Right atrium auricular region (tissue), 2 donors: Measurements from ENCODE around the gene SEPSECS. TPM values are rescaled to one million over a fixed set of nuclear protein-coding genes. Genes with fewer than 3 reads are reported as not detected.

ENCODE experiments used
- DNase-seq: peaks from one replicate; pipeline ENCODE4 v3.0.0-alpha.2; 2019; ENCODE audit warnings: low spot score
- H3K27ac ChIP-seq, 2 donors: fragments of 200-600 bp; sonication (generic); 1 replicate in 1 of 2; 2 replicates in 1 of 2; pipeline ENCODE4 v1.5.1; 2016 to 2019
- H3K27me3 ChIP-seq, 2 donors: fragments of 200-600 bp; sonication (generic); one replicate each; pipeline versions ENCODE4 v1.5.1 to v1.6.0; 2017 to 2019
- H3K36me3 ChIP-seq: fragments of 200-600 bp; sonication (generic); one replicate; pipeline ENCODE4 v1.5.1; 2016
- H3K4me1 ChIP-seq, 2 donors: fragments of 200-600 bp; sonication (generic); one replicate each; pipeline versions ENCODE4 v1.5.1 to v1.6.0; 2017 to 2019
- H3K4me3 ChIP-seq, 2 donors: fragments of 200-600 bp; sonication (generic); 1 replicate in 1 of 2; 2 replicates in 1 of 2; pipeline ENCODE4 v1.5.1; 2017 to 2019; ENCODE audit warnings: mild to moderate bottlenecking in 1 of 2, moderate library complexity in 1 of 2
- H3K9me3 ChIP-seq, 2 donors: fragments of 200-600 bp; sonication (generic); one replicate each; pipeline ENCODE4 v1.5.1; 2019
- CTCF ChIP-seq, 2 donors: fragments of 200-600 bp; sonication (generic); IDR thresholded peaks; one replicate each; pipeline ENCODE4 v1.5.1; 2019; ENCODE audit warnings: antibody characterized with exemption in 2 of 2
- total RNA-seq, 2 donors: library from RNA; depleted of rRNA; stranded (reverse); fragments of >200 nt; gene quantifications; one replicate each; pipeline ENCODE4 v1.1.0, GENCODE V29; 2016

The SEPSECS gene
- total RNA-seq, 2 donors from 2014 or later: 2.4 to 3.9 TPM

- no peak for DNase-seq
- no peak for TF ChIP-seq CTCF (IDR thresholded peaks at IDR 0.05)
- H3K4me3 ChIP-seq: no peak overlapping the region
- no peaks in the 10 kb centered on the region for H3K9me3 ChIP-seq
- H3K27ac ChIP-seq: no peak overlapping the region
- no peaks in the 10 kb centered on the region for H3K36me3 ChIP-seq
- peaks cover 0 to 6% of the 10 kb centered on the region in 2 donors for H3K4me1 ChIP-seq
- no peaks in the 10 kb centered on the region for H3K27me3 ChIP-seq
Observed at GRCh38 chr4:25112995-25113380, 47.3 kb downstream of the SEPSECS start.

GRCh38 chr4:25112366-25112994 lies 47.8 kb downstream of the SEPSECS start:
- H3K36me3 ChIP-seq: no peaks in the 10 kb centered on the region
- H3K4me1 ChIP-seq: peaks cover 0 to 11% of the 10 kb centered on the region in 2 donors
- H3K9me3 ChIP-seq: no peaks in the 10 kb centered on the region
- no peak overlapping the region for H3K4me3 ChIP-seq
- DNase-seq: no peak
- no peak overlapping the region for H3K27ac ChIP-seq
- no peak for TF ChIP-seq CTCF (IDR thresholded peaks at IDR 0.05)
- no peaks in the 10 kb centered on the region for H3K27me3 ChIP-seq

GRCh38 chr4:25111648-25112196 lies 48.5 kb downstream of the SEPSECS start:
- H3K4me3 ChIP-seq: no peak overlapping the region
- TF ChIP-seq CTCF (IDR thresholded peaks at IDR 0.05): no peak
- H3K27me3 ChIP-seq: no peaks in the 10 kb centered on the region
- no peak overlapping the region for H3K27ac ChIP-seq
- H3K4me1 ChIP-seq: peaks cover 0 to 16% of the 10 kb centered on the region in 2 donors
- no peaks in the 10 kb centered on the region for H3K36me3 ChIP-seq
- H3K9me3 ChIP-seq: no peaks in the 10 kb centered on the region
- no peak for DNase-seq

- peaks cover 0 to 16% of the 10 kb centered on the region in 2 donors for H3K4me1 ChIP-seq
- H3K9me3 ChIP-seq: no peaks in the 10 kb centered on the region
- H3K27ac ChIP-seq: no peak overlapping the region
- DNase-seq: no peak
- H3K4me3 ChIP-seq: no peak overlapping the region
- no peaks in the 10 kb centered on the region for H3K27me3 ChIP-seq
- no peaks in the 10 kb centered on the region for H3K36me3 ChIP-seq
- no peak for TF ChIP-seq CTCF (IDR thresholded peaks at IDR 0.05)
Observed at GRCh38 chr4:25110527-25111329, 49.5 kb downstream of the SEPSECS start.

GRCh38 chr4:25109511-25109910 lies 50.7 kb downstream of the SEPSECS start:
- DNase-seq: no peak
- H3K27me3 ChIP-seq: no peaks in the 10 kb centered on the region
- no peak overlapping the region for H3K4me3 ChIP-seq
- no peaks in the 10 kb centered on the region for H3K36me3 ChIP-seq
- no peak overlapping the region for H3K27ac ChIP-seq
- no peaks in the 10 kb centered on the region for H3K9me3 ChIP-seq
- no peak for TF ChIP-seq CTCF (IDR thresholded peaks at IDR 0.05)
- H3K4me1 ChIP-seq: peaks cover 0 to 16% of the 10 kb centered on the region in 2 donors
